ENCODE results near the gene PADI2.

The PADI2 gene

GRCh38 chr1:17053086-17053684 is 66.1 kb downstream of the PADI2 start:
- no peak for DNase-seq

- no peak for DNase-seq
These were observed 66.6 kb downstream of the PADI2 start for GRCh38 chr1:17052641-17053040.

GRCh38 chr1:17052038-17052437 is 67.2 kb downstream of the PADI2 start:
- DNase-seq: no peak

DNA sequence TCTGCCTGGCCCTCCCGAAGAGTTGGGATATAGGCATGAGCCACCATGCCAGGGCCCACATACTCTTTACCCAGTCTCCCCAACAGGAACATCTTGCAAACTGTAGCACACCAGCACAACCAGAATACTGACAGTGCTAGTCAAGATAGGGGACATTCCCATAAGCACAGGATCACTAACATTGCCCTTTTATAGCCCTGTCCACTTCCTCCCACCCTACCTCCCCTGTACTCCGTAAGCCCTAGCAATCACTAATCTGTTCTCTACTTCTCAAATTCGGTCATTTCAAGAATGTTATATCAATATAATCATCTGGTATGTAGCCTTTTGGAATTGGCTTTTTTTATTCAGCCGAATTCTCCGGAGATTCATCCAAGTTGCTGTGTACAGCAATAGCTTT is 71.3 kb downstream of the PADI2 start:
- DNase-seq: no peak

DNA sequence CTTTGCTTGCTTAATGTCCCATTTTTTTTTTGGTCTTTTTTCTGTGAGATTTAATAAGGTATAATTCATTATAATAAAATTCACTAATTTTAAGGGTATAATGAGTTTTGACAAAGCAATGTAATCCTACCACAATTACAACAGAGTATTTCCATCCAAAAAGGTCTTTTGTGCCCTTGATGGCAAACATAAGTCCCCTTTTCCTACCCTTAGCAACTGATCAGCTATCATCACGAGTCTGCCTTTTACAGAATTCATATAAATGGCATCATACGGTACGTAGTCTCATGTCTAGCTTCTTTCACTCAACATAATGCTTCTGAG is 73.0 kb downstream of the PADI2 start:
- DNase-seq: no peak

GRCh38 chr1:17045634-17046333 is 73.5 kb downstream of the PADI2 start:
- DNase-seq: peak; percentile 24

DNA sequence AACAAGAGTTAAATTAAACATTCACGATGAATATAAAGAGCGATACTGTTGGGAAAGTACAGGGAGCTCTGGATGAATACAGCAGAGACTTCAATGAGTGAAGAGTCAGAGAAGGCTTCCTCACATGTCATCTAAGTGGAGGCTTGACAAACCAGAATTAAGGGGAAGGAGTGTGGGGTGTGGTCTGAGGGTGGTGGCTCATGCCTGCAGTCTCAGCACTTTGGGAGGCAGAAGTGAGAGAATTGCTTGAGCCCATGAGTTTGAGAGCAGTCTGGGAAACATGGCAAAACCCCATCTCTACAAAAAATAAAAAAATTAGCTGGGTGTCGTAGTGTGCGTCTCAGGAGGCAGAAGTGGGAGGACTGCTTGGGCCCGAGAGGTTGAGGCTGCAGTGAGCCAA is 74.1 kb downstream of the PADI2 start:
- no peak for DNase-seq

- no peak for DNase-seq
These were observed 75.6 kb downstream of the PADI2 start for GRCh38 chr1:17043676-17044075.

- DNase-seq: no peak
These were observed 79.1 kb downstream of the PADI2 start for GRCh38 chr1:17040135-17040534.

DNA sequence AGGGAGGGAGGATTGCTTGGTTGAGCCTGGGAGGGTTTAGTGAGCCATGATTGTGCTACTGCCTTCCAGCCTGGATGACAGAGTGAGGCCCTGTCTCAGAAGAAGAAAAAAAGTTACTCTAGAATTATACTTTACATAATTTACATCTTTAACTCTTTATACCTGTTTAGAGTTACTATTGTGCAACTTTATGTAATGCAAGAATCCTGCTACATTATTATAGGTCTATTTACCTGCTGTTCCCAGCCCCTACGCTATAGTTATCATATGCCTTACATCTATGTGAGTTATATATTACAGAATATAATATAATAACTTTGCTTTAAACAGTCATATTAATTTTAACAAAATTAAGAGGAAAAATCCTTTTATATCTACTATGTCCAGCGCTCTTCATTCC is 79.7 kb downstream of the PADI2 start:
- no peak for DNase-seq

- DNase-seq: no peak
These were observed 85.8 kb downstream of the PADI2 start for GRCh38 chr1:17033481-17033880.

DNA sequence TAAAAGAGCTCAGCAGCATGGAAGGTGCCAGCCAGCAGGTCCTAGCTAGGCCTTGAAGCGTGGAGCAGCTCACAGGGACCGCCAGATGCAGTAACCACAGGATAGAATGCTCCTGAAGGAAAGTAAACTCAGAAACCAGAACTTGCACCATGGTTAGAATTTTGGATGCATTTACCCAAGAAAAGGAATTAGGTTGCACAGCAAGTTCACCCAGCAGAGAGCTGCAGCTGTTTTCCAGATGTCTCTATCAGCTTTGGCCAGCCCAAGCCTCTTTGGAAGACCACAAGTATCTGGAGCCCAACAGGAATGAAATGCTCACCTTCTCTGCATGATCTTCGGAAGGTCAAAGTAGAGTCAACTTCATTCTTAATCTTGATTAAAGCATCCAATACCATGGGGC is 86.5 kb downstream of the PADI2 start:
- no peak for DNase-seq

- DNase-seq: no peak
These were observed 87.8 kb downstream of the PADI2 start for GRCh38 chr1:17031436-17031835.

GRCh38 chr1:17030206-17030605 is 89.0 kb downstream of the PADI2 start:
- DNase-seq: no peak

DNA sequence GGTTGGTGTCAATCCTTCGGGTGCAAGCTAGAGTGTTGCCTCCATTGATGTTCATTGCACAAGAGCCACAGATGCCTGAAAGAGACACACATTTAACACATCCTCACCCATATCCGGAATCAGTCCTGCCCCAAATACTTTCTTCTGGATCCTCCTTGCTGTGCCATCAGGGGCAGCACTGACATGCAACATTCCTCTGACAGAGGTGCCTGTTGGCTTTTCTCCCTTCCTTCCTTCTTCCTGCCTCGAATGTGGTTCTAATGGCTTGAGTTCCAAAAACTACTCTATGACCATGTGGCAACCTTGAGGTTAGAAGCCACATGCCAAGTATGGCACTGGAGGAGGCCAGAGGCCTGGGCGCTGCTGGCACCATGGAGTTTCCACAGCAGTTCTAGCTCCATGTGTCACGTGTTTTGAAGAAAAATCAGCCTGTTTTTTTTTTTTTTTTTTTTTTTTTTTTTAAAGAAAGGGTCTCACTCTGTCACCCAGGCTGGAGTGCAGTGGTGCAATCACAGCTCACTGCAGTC is 90.5 kb downstream of the PADI2 start:
- no peak for DNase-seq

DNA sequence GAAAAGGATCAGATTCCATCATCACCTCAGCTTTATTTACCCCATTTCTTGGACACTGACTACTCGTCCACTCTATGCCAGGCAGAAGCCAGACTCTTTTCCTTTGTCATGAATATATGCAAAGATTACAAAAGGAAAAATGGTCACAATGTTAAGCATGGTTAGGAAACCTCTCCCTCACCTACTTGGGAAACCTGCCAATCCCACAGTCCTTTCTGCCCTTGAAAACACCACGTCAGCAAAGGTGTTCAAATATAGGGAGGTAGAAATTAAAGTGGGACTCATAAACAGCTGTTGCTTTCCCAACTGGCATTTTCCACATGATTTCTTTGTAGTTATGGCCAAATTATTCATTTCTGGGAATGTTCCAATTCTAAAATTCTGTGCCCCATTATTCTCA is 91.4 kb downstream of the PADI2 start:
- no peak for DNase-seq

DNA sequence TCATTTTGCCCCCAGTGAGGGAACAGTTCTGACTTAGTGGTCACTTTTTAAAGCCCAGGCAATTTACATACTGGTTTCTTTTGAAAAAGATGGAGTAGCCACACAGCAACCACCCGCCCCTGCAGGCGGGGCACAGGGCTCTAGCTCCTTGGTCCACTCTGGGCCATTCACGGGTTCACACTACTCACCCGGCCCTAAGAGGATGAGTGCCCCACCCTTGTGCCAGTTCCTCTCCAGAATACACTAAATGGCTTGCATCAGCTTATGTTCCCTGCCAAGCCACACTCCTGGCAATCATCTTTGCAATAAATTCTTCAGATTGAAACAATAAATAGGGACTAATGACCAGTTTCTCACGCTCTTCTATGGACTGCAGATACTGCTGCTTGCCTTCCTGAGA is 91.8 kb downstream of the PADI2 start:
- DNase-seq: no peak

DNA sequence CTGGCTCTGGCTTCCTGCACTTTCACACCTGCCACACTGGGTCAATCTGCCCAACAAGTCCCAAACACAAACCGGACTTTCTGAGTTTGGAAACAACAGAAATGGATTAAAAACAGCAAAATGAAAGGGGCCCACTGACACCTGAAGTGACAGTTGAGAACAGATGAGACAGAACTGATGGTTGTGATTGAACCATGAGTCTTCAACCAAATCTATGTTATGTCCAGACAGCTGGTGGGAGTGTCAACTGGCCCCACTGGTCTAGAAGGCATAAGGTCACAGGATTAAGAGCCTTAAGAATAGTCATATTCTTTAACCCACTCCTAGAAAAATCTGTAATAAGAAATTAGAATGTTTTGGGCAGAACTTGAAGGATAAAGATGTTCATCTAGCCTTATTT is 94.5 kb downstream of the PADI2 start:
- DNase-seq: no peak

DNA sequence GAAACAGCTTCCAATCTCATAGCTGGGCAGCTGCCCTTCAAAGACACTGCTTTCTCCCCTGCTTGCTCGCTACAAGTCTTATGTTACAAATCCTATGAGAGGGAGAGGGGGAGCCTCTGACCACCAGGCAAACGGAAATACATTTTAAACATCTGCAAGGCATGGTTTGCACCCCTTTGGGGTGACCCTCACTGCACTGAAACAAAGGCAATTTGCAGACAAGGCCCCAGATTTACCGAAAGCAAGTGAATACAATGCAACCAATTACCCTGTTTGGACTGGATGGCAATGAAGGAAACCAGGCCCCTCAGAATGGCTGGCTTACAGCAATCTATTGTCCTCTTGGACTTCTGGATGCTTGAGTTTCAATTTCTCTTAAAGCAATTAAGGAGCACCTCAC is 95.7 kb downstream of the PADI2 start:
- DNase-seq: no peak

GRCh38 chr1:17023102-17023501 is 96.1 kb downstream of the PADI2 start:
- no peak for DNase-seq

- no peak for DNase-seq
These were observed 97.4 kb downstream of the PADI2 start for GRCh38 chr1:17021896-17022295.

- no peak for DNase-seq
These were observed 98.7 kb downstream of the PADI2 start for GRCh38 chr1:17020502-17020901.

GRCh38 chr1:17018849-17019248 is 100.4 kb downstream of the PADI2 start:
- no peak for DNase-seq

- no peak for DNase-seq
These were observed 101.8 kb downstream of the PADI2 start for GRCh38 chr1:17017435-17017834.

Data from NCI-H226 (cell line).